Measurements from ENCODE around the gene SPOUT1. TPM values are rescaled to one million over a fixed set of nuclear protein-coding genes. Genes with fewer than 3 reads are reported as not detected.
A peak's percentile ranks its signal among the peaks of the same experiment; 100 is the strongest.

SPOUT1 gene
- total RNA-seq, 1 donor from 2014 or later, result 45.8 TPM

DNA sequence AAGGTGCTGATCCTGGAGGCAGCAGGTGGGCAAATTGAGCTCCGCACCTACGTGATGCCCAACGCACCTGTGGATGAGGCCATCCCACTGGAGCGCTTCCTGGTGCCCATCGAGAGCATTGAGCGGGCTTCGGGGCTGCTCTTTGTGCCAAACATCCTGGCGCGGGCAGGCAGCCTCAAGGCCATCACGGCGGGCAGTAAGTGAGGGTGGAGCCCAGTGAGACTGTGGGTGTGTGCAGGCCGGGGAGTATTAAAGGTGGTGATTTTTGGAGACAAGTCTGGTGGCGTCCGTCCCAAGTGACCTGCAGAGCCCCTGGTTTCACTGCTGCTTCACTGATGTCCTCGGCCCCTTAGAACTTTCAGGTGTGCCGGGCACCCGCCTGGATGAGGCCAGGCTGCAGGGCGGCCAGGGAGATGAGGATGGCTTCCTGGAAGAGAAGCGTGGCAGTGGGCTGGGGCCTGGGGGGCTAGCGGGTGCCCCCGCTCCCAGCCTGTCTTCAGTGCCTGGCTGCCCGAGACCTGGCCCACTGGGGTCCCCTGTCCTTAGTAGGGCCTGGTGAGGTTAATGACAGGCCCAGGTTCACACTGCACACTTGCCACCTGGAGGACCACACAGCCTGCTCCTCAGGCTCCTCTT, 7.1 kb downstream of the SPOUT1 start:
- DNase-seq (no peak), ATAC-seq (no peak)
- Histone ChIP-seq H3K36me3 (peaks cover 48% of the 10 kb centered on the region), H3K27ac (no peak overlapping the region), H3K4me3 (no peak overlapping the region), H3K27me3 (no peaks in the 10 kb centered on the region), H3K9me3 (no peaks in the 10 kb centered on the region), H3K4me1 (peaks cover 11% of the 10 kb centered on the region)
- TF ChIP-seq CTCF (IDR thresholded peaks at IDR 0.05), result no peak
- intact Hi-C loops (cut with DNase I), result no loop called here

DNA sequence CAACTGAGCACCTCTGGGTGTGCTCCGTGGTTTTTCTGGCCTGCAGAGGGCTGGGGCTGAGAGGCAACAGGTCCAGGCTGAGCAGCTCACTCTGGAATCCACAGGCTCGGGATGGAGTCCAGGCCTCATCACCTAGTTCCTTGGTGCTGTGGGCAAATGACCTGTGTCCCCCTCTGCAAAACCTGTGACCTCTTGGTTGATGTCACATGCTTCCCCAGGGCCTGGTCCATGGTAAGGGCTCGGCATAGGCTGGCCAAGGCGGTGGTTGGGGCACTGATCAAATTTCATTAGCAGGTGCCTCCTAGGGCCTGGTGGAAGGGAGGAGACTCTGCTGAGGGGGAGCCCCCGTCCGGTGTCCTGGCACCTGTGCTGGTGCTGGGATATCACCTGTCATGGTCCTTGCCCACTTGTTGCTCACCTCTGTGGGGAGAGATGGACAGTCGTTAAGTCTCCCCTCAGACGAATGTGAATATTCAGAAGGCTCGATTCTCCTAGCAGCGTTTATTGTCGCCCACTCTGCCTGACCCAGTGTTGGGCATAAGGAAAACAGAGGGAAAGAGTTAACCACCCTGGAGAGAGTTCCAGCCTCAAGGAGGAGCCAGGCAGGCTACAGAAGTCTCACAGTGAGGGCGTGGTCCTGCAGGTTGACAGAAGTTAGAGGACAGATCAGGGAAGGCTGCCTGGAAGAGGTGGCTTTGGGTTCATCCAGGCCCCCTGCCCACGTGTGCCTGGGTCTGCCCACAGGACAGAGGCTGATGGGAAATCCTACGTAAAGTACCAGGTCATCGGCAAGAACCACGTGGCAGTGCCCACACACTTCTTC, 7.8 kb downstream of the SPOUT1 start:
- H3K4me3 ChIP-seq, result no peak overlapping the region
- H3K4me1 ChIP-seq, result peaks cover 11% of the 10 kb centered on the region
- no peak for ATAC-seq
- peaks cover 42% of the 10 kb centered on the region for H3K36me3 ChIP-seq
- H3K9me3 ChIP-seq, result no peaks in the 10 kb centered on the region
- DNase-seq, result no peak
- no peaks in the 10 kb centered on the region for H3K27me3 ChIP-seq
- no peak overlapping the region for H3K27ac ChIP-seq
- intact Hi-C loops (cut with DNase I), result no loop called here
- TF ChIP-seq CTCF (IDR thresholded peaks at IDR 0.05), result no peak

DNA sequence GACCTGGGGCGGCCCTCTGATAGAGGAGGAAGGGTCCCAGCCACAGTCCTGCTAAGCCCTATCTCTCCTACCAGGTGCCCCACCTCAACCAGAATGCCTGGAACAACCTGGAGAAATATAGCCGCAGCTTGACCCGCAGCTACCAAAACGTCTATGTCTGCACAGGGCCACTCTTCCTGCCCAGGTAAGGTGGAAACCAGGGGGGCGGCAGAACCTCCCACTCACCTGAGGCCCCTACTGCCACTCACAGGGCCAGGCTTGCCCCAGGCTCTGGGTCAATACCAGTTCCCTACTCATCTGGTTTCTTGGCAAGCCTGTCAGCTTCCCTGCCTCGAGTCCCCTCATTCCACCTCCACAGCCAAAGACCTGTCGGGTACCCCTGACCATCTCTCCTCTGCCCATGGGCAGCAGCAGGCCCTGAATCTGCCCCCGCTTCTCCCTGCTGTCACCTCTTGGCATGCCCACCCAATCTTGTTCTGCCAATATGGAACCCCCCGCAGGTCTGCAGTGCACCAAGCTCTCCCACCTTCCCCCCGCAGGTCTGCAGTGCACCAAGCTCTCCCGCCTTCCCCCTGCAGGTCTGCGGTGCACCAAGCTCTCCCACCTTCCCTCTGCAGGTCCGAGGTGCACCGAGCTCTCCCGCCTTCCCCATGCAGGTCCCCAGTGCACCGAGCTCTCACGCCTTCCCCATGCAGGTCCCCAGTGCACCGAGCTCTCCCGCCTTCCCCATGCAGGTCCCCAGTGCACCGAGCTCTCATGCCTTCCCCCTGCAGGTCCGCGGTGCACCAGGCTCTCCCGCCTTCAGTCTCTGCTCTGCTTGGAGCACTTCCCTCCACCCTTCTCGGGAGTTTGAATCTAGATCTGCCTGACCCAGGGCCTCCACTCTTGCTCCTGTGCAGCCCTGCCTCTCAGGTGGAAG, 8.7 kb downstream of the SPOUT1 start:
- Histone ChIP-seq H3K4me3 (no peak overlapping the region), H3K27ac (no peak overlapping the region), H3K4me1 (peaks cover 11% of the 10 kb centered on the region), H3K36me3 (peaks cover 33% of the 10 kb centered on the region), H3K9me3 (no peaks in the 10 kb centered on the region), H3K27me3 (no peaks in the 10 kb centered on the region)
- TF ChIP-seq CTCF (IDR thresholded peaks at IDR 0.05), result no peak
- DNase-seq (no peak), ATAC-seq (no peak)
- intact Hi-C loops (cut with DNase I), result no loop called here

- no peak for DNase-seq
- Histone ChIP-seq H3K4me1 (peaks cover 11% of the 10 kb centered on the region), H3K36me3 (peaks cover 24% of the 10 kb centered on the region), H3K9me3 (no peaks in the 10 kb centered on the region), H3K4me3 (peak overlapping the region; percentile 77), H3K27me3 (no peaks in the 10 kb centered on the region), H3K27ac (no peak overlapping the region)
- intact Hi-C loops (cut with DNase I), result no loop called here
- no peak for ATAC-seq
- TF ChIP-seq CTCF (IDR thresholded peaks at IDR 0.05), result no peak
Observed at GRCh38 chr9:128819716-128820664, 9.6 kb downstream of the SPOUT1 start.

Data from upper lobe of right lung (tissue), 1 donor.